ENCODE data around the gene NUP93. TPM values are rescaled to one million over a fixed set of nuclear protein-coding genes. Genes with fewer than 3 reads are reported as not detected.

Gene NUP93
- polyA plus RNA-seq, 1 donor from 2014 or later = 237 TPM

DNA sequence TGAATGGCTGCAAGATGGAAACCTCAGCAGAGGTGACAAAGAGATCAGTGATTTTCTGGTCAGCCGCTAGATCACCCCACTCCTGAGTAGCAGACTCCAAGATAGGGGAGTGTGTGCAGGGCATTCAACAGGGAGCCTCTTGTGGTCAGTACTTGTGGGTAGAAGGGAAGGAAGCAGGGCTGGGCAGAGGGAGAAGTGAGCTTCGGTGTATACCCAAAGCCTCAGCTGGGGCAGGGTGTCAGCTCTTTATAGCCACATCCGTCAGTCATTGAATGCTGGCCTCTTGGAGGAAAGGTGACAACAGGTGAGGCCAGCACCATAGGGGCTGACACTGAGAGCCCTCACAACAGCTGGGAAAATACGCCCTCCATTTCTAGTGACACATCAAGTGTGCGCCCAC lies 132.8 kb downstream of the NUP93 start:
- no peak for TF ChIP-seq EZH2 (IDR thresholded peaks at IDR 0.05; ENCODE audit: borderline replicate concordance, insufficient read depth, low read length, poor library complexity, severe bottlenecking)
- TF ChIP-seq SMC3 (conservative IDR thresholded peaks at IDR 0.05; ENCODE audit: poor library complexity) = no peak
- no peak for TF ChIP-seq POLR2AphosphoS5 (IDR thresholded peaks at IDR 0.05)
- TF ChIP-seq, protein P1, sequence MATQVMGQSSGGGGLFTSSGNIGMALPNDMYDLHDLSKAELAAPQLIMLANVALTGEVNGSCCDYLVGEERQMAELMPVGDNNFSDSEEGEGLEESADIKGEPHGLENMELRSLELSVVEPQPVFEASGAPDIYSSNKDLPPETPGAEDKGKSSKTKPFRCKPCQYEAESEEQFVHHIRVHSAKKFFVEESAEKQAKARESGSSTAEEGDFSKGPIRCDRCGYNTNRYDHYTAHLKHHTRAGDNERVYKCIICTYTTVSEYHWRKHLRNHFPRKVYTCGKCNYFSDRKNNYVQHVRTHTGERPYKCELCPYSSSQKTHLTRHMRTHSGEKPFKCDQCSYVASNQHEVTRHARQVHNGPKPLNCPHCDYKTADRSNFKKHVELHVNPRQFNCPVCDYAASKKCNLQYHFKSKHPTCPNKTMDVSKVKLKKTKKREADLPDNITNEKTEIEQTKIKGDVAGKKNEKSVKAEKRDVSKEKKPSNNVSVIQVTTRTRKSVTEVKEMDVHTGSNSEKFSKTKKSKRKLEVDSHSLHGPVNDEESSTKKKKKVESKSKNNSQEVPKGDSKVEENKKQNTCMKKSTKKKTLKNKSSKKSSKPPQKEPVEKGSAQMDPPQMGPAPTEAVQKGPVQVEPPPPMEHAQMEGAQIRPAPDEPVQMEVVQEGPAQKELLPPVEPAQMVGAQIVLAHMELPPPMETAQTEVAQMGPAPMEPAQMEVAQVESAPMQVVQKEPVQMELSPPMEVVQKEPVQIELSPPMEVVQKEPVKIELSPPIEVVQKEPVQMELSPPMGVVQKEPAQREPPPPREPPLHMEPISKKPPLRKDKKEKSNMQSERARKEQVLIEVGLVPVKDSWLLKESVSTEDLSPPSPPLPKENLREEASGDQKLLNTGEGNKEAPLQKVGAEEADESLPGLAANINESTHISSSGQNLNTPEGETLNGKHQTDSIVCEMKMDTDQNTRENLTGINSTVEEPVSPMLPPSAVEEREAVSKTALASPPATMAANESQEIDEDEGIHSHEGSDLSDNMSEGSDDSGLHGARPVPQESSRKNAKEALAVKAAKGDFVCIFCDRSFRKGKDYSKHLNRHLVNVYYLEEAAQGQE (IDR thresholded peaks at IDR 0.05; ENCODE audit: borderline replicate concordance) = no peak
- TF ChIP-seq RAD21 (conservative IDR thresholded peaks at IDR 0.05) = no peak
- no peak for TF ChIP-seq MXI1 (conservative IDR thresholded peaks at IDR 0.05; ENCODE audit: poor library complexity, severe bottlenecking)
- no peak for TF ChIP-seq TAF1 (IDR thresholded peaks at IDR 0.05; ENCODE audit: low read depth)
- TF ChIP-seq, protein P2, sequence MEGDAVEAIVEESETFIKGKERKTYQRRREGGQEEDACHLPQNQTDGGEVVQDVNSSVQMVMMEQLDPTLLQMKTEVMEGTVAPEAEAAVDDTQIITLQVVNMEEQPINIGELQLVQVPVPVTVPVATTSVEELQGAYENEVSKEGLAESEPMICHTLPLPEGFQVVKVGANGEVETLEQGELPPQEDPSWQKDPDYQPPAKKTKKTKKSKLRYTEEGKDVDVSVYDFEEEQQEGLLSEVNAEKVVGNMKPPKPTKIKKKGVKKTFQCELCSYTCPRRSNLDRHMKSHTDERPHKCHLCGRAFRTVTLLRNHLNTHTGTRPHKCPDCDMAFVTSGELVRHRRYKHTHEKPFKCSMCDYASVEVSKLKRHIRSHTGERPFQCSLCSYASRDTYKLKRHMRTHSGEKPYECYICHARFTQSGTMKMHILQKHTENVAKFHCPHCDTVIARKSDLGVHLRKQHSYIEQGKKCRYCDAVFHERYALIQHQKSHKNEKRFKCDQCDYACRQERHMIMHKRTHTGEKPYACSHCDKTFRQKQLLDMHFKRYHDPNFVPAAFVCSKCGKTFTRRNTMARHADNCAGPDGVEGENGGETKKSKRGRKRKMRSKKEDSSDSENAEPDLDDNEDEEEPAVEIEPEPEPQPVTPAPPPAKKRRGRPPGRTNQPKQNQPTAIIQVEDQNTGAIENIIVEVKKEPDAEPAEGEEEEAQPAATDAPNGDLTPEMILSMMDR (IDR thresholded peaks at IDR 0.05; ENCODE audit: poor library complexity, severe bottlenecking) = no peak
- TF ChIP-seq EP300 (conservative IDR thresholded peaks at IDR 0.05; ENCODE audit: poor library complexity, severe bottlenecking) = no peak
- no peak overlapping the region for H3K4me2 ChIP-seq (ENCODE audit: low read length)
- no peaks in the 10 kb centered on the region for H4K20me1 ChIP-seq (ENCODE audit: insufficient read depth)
- no peaks in the 10 kb centered on the region for H3K79me2 ChIP-seq (replicated peaks; ENCODE audit: insufficient read depth, low read length)
- no peak overlapping the region for H3K27ac ChIP-seq (ENCODE audit: low read length)
- no peaks in the 10 kb centered on the region for H3K9me2 ChIP-seq (ENCODE audit: insufficient read depth, low read length)
- no peak overlapping the region for H3K4me3 ChIP-seq (ENCODE audit: low read length)
- H3K9ac ChIP-seq (ENCODE audit: low read length) = no peak overlapping the region
- H3K36me3 ChIP-seq (ENCODE audit: insufficient read depth, low read length) = no peaks in the 10 kb centered on the region
- no peaks in the 10 kb centered on the region for H3K27me3 ChIP-seq (ENCODE audit: insufficient read depth, low read depth, low read length)
- no peaks in the 10 kb centered on the region for H3K9me3 ChIP-seq (ENCODE audit: low read length)
- H3F3A ChIP-seq (ENCODE audit: insufficient read depth, low read length, poor library complexity, severe bottlenecking) = no peaks in the 10 kb centered on the region
- H2AFZ ChIP-seq (ENCODE audit: low read depth, low read length) = no peak overlapping the region

DNA sequence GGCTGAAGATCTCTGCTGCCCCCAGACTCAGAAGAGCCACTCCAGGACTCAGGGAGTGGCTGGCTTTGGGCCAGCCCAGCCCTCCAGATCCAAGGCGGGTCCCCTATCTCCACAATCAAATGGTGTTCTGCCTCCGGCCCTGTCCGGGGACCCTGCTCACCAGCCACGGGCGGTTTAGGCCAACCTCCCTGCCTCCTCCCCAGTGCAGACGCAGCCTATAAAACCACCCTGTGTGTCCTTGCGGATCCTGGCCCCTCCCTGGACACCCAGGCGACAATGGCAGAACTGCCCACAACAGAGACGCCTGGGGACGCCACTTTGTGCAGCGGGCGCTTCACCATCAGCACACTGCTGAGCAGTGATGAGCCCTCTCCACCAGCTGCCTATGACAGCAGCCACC lies 135.0 kb downstream of the NUP93 start, which contains the start of gene SLC12A3:
Gene SLC12A3 (plus strand): TSS at position 248 of the 400 bp plus-strand sequence. CDS start 29 bp downstream, at position 277.
- Histone ChIP-seq H3K36me3 (ENCODE audit: insufficient read depth, low read length) (no peaks in the 10 kb centered on the region), H3K9me2 (ENCODE audit: insufficient read depth, low read length) (no peaks in the 10 kb centered on the region), H3K79me2 (replicated peaks; ENCODE audit: insufficient read depth, low read length) (no peaks in the 10 kb centered on the region), H4K20me1 (ENCODE audit: insufficient read depth) (no peaks in the 10 kb centered on the region), H3K4me2 (ENCODE audit: low read length) (no peak within 1 kb of the TSS), H2AFZ (ENCODE audit: low read depth, low read length) (no peak within 1 kb of the TSS), H3F3A (ENCODE audit: insufficient read depth, low read length, poor library complexity, severe bottlenecking) (no peaks in the 10 kb centered on the region), H3K9ac (ENCODE audit: low read length) (no peak within 1 kb of the TSS), H3K4me3 (ENCODE audit: low read length) (no peak within 1 kb of the TSS), H3K27ac (ENCODE audit: low read length) (no peak within 1 kb of the TSS), H3K27me3 (ENCODE audit: insufficient read depth, low read depth, low read length) (no peaks in the 10 kb centered on the region), H3K9me3 (ENCODE audit: low read length) (no peaks in the 10 kb centered on the region)
- no peak for TF ChIP-seq EZH2 (IDR thresholded peaks at IDR 0.05; ENCODE audit: borderline replicate concordance, insufficient read depth, low read length, poor library complexity, severe bottlenecking)
- TF ChIP-seq MXI1 (conservative IDR thresholded peaks at IDR 0.05; ENCODE audit: poor library complexity, severe bottlenecking) = no peak
- TF ChIP-seq POLR2AphosphoS5 (IDR thresholded peaks at IDR 0.05) = no peak
- no peak for TF ChIP-seq RAD21 (conservative IDR thresholded peaks at IDR 0.05)
- TF ChIP-seq, protein P1 (IDR thresholded peaks at IDR 0.05; ENCODE audit: borderline replicate concordance) = no peak
- no peak for TF ChIP-seq SMC3 (conservative IDR thresholded peaks at IDR 0.05; ENCODE audit: poor library complexity)
- TF ChIP-seq, protein P2 (IDR thresholded peaks at IDR 0.05; ENCODE audit: poor library complexity, severe bottlenecking) = no peak
- no peak for TF ChIP-seq TAF1 (IDR thresholded peaks at IDR 0.05; ENCODE audit: low read depth)
- no peak for TF ChIP-seq EP300 (conservative IDR thresholded peaks at IDR 0.05; ENCODE audit: poor library complexity, severe bottlenecking)
